ENCODE measurements around the gene DSG2.

DNA sequence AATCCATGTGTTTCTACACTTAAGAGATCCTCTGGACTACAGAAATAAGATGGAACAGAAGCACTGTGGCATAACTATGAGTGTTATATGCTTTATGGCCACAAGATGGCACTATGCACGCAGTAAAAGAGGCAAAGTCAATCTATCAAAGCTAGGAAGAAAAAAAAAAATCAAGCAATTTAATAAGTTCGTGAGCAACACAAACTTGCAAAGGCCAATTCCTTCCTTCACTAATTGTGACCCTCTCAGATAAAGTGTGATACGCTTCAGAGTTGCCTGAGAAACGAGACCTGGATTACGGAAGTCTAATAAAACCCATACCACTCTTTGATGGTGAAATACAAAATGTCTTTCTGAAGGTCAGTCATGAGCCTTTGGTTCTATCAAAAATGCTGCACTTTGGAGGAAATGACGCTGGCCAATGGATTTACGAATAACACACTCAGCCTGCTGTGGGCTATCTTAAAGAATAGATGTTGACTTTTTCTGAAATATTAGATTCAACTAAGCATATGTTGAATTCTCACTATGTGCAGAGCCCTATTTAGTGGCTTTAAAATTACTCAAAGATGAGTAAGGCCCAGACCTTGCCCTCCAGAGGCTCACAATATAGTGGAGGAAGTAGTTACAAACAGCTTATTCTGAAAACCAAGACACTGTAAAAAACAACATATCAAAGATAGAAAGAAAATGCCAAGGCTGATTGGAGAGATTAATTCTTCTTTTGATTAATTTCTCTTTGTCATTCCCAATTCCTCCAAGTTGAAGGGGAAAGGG, 58.2 kb downstream of the DSG2 start:
- TF ChIP-seq, protein P1, sequence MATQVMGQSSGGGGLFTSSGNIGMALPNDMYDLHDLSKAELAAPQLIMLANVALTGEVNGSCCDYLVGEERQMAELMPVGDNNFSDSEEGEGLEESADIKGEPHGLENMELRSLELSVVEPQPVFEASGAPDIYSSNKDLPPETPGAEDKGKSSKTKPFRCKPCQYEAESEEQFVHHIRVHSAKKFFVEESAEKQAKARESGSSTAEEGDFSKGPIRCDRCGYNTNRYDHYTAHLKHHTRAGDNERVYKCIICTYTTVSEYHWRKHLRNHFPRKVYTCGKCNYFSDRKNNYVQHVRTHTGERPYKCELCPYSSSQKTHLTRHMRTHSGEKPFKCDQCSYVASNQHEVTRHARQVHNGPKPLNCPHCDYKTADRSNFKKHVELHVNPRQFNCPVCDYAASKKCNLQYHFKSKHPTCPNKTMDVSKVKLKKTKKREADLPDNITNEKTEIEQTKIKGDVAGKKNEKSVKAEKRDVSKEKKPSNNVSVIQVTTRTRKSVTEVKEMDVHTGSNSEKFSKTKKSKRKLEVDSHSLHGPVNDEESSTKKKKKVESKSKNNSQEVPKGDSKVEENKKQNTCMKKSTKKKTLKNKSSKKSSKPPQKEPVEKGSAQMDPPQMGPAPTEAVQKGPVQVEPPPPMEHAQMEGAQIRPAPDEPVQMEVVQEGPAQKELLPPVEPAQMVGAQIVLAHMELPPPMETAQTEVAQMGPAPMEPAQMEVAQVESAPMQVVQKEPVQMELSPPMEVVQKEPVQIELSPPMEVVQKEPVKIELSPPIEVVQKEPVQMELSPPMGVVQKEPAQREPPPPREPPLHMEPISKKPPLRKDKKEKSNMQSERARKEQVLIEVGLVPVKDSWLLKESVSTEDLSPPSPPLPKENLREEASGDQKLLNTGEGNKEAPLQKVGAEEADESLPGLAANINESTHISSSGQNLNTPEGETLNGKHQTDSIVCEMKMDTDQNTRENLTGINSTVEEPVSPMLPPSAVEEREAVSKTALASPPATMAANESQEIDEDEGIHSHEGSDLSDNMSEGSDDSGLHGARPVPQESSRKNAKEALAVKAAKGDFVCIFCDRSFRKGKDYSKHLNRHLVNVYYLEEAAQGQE (IDR thresholded peaks at IDR 0.05; ENCODE audit: insufficient read depth in 1 of 2, low read depth in 2 of 2, low read length in 2 of 2) = no peak
- no peak for TF ChIP-seq POLR2AphosphoS5 (IDR thresholded peaks at IDR 0.05; ENCODE audit: low read depth, low read length)
- no peak for TF ChIP-seq TAF1 (IDR thresholded peaks at IDR 0.05; ENCODE audit: borderline replicate concordance, insufficient read depth, low read length)
- TF ChIP-seq SIN3A (IDR thresholded peaks at IDR 0.05; ENCODE audit: borderline replicate concordance, insufficient read depth, low read length) = no peak
